ENCODE results near the gene NAE1. TPM values are rescaled to one million over a fixed set of nuclear protein-coding genes. Genes with fewer than 3 reads are reported as not detected.

Gene NAE1
- total and polyA plus RNA-seq, 12 donors: 30.9 to 94.7 (median 50.4) TPM

DNA sequence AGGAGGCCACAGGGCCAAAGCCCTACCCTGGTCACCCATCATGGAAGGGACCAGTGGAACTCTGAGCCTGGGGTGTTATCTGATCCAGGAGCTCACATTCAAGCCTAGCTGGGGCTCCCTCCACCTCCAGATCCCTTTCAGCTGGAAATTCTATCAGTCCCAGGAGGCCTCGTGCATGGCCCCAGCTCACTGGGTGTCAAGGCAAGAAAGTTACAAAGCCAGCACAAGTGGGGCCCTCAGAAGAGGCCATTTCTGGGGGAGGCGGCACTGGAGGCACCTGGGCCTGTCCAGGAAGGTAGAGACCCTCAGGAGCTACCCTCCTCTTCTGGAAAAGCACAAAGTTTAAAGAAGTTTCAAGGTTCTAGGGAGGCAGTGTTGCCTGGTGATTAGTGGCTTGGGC lies 18.2 kb upstream of the NAE1 start:
- WGBS, 4 donors: 93 to 100% (median 94%) methylated on average over 1 to 2 of the region's 2 CpGs
- Histone ChIP-seq H3K9me3 (replicated peaks in 1 of 3) (no peaks in the 10 kb centered on the region), H3K27me3 (peaks cover 18% of the 10 kb centered on the region), H3K27ac (no peak overlapping the region), H3K36me3 (replicated peaks in 1 of 2) (no peaks in the 10 kb centered on the region), H3K4me1 (replicated peaks in 1 of 2) (peaks cover 8 to 10% of the 10 kb centered on the region in 2 donors), H3K4me3 (no peak overlapping the region)
- intact Hi-C loops (cut with DNase I): loop anchor here in 1 of 2 donors (10.0 kb wide), 1 partner anchor 124 kb away; no protein-coding TSS in a partner anchor
- DNase-seq: no peak
- no peak for TF ChIP-seq POLR2A (IDR thresholded peaks at IDR 0.05)
- TF ChIP-seq, protein P1, sequence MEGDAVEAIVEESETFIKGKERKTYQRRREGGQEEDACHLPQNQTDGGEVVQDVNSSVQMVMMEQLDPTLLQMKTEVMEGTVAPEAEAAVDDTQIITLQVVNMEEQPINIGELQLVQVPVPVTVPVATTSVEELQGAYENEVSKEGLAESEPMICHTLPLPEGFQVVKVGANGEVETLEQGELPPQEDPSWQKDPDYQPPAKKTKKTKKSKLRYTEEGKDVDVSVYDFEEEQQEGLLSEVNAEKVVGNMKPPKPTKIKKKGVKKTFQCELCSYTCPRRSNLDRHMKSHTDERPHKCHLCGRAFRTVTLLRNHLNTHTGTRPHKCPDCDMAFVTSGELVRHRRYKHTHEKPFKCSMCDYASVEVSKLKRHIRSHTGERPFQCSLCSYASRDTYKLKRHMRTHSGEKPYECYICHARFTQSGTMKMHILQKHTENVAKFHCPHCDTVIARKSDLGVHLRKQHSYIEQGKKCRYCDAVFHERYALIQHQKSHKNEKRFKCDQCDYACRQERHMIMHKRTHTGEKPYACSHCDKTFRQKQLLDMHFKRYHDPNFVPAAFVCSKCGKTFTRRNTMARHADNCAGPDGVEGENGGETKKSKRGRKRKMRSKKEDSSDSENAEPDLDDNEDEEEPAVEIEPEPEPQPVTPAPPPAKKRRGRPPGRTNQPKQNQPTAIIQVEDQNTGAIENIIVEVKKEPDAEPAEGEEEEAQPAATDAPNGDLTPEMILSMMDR (IDR thresholded peaks at IDR 0.05): no peak

DNA sequence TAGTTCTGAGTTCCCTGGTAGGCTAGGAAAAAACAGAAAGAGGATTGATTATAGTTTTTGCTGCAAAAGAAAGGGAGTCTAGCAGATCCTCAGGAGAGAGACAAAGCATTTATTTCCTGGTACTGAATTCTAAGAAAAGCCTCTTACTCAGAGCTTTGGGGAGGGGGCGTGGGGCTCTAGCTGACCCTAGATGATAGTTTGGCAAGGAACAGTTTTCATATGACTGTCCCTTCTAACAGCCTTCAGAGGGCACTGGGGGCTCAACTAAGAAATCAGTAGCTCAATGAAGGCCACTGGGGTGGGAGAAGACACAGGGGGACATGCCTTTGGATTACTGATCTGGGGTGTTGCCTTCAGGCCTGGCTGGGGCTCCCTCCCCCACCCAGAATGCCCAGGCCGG lies 17.4 kb upstream of the NAE1 start:
- 88 to 95% (median 90%) methylated on average over 1 to 2 of the region's 2 CpGs for WGBS, 4 donors
- H3K27ac ChIP-seq: no peak overlapping the region
- no peak for TF ChIP-seq POLR2A (IDR thresholded peaks at IDR 0.05)
- TF ChIP-seq, protein P1 (IDR thresholded peaks at IDR 0.05): no peak
- H3K36me3 ChIP-seq (replicated peaks in 1 of 2): no peaks in the 10 kb centered on the region
- peaks cover 22% of the 10 kb centered on the region for H3K27me3 ChIP-seq
- intact Hi-C loops (cut with DNase I): loop anchor here in 1 of 2 donors (10.0 kb wide), 1 partner anchor 123 kb away; no protein-coding TSS in a partner anchor
- H3K4me1 ChIP-seq (replicated peaks in 1 of 2): peaks cover 8 to 11% of the 10 kb centered on the region in 2 donors
- no peak for DNase-seq
- no peaks in the 10 kb centered on the region for H3K9me3 ChIP-seq (replicated peaks in 1 of 3)
- H3K4me3 ChIP-seq: no peak overlapping the region

DNA sequence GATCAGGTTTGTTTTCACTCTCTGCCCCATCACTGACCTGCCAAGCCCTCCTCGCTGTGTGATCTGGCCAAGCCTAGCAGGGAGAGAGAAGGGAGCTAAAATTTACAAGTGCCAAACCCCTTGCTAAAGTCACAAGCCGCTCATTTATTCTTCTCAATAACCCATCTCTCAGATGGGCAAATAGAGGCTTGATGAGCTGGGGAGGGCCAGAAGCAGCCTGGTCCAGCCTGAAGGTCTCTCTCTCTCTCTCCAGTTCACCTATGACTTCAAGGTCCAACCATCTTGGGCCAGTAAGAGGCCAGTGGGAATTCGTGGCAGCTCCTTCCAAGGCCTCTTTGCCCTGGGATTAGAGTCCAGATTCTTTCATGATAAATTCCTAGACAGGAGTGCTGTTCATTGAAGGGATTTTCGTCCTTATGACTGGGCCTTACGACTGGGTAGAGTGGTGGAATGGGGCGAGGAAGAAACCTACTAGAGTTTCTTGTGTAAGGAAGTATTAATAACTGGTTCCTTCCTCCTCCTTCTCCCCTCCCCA lies 16.8 kb upstream of the NAE1 start:
- intact Hi-C loops (cut with DNase I): loop anchor here in 1 of 2 donors (10.0 kb wide), 1 partner anchor 123 kb away; no protein-coding TSS in a partner anchor
- TF ChIP-seq, protein P1 (IDR thresholded peaks at IDR 0.05): no peak
- no peak for TF ChIP-seq POLR2A (IDR thresholded peaks at IDR 0.05)
- no peak overlapping the region for H3K27ac ChIP-seq
- H3K4me3 ChIP-seq: no peak overlapping the region
- DNase-seq: no peak
- no peaks in the 10 kb centered on the region for H3K36me3 ChIP-seq (replicated peaks in 1 of 2)
- peaks cover 22% of the 10 kb centered on the region for H3K27me3 ChIP-seq
- 71 to 85% (median 78%) methylated on average over 6 of the region's 6 CpGs for WGBS, 4 donors
- peaks cover 8 to 11% of the 10 kb centered on the region in 2 donors for H3K4me1 ChIP-seq (replicated peaks in 1 of 2)
- no peaks in the 10 kb centered on the region for H3K9me3 ChIP-seq (replicated peaks in 1 of 3)

DNA sequence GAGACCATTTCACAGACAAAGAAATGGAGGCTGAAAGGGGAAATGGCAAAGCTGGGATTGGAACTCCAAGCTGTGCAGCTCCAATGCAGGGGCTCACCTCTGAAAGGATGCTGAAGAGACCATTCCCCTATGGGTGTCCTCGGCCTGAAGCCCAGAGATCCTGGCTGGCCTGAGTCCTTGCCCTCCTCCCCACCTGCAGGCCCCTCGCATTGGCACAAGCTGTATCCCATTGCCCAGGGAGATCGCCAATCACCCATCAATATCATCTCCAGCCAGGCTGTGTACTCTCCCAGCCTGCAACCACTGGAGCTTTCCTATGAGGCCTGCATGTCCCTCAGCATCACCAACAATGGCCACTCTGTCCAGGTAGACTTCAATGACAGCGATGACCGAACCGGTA lies 16.1 kb upstream of the NAE1 start:
- intact Hi-C loops (cut with DNase I): loop anchor here in 1 of 2 donors (10.0 kb wide), 1 partner anchor 122 kb away; no protein-coding TSS in a partner anchor

More for the DNA sequence above, 16.1 kb upstream of the NAE1 start:
- WGBS, 4 donors: 90 to 98% (median 96%) methylated on average over 4 to 6 of the region's 6 CpGs
- Histone ChIP-seq H3K27me3 (peaks cover 22% of the 10 kb centered on the region), H3K4me1 (replicated peaks in 1 of 2) (peaks cover 8 to 11% of the 10 kb centered on the region in 2 donors), H3K27ac (no peak overlapping the region), H3K9me3 (replicated peaks in 1 of 3) (no peaks in the 10 kb centered on the region), H3K36me3 (replicated peaks in 1 of 2) (no peaks in the 10 kb centered on the region), H3K4me3 (no peak overlapping the region)
- no peak for TF ChIP-seq POLR2A (IDR thresholded peaks at IDR 0.05)
- TF ChIP-seq, protein P1 (IDR thresholded peaks at IDR 0.05): no peak
- no peak for DNase-seq

All from adrenal gland (tissue), 12 donors.